SW480 (cell line): ENCODE data around the gene GCNT4.

Experiments
- DNase-seq: peaks from one replicate; pipeline ENCODE4 v3.0.0-alpha.2; 2016; ENCODE audit warnings: low spot score

The GCNT4 gene

DNA sequence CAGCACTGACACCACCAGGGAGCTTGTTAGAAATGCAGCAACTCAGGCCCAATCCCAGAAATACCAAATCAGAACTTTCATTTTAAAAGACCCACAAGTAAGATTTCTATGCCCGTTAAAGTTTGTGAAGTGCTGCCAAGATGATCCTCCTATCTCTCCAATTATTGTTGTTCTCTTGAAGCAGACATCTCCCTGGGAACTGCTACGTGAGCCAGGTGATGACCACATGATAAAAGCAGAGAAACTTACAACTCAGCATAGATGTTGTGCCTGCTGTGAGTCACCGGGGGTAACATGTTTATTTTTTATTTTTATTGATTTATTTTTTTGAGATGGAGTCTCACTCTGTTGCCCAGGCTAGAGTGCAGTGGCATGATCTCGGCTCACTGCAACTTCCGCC, 34.4 kb downstream of the GCNT4 start:
- no peak for DNase-seq

DNA sequence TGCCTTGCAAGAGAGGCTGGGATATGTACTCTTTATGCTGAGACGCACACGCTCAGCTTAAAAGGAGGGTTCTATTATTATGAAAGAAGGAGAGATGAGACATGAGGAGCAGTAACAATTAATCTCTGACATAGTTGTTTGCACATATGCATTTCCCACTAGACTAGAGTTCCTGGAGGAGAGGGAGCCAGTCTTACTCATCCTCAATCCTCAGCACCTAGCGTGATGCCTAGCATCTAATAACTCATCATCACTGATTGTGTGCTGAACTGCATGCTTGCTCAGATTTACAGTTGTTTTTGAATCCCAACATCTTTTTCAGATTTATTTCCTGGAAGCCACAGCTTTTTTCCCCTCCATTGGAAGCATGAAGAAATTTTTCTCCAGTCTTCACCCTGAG, 35.5 kb downstream of the GCNT4 start:
- DNase-seq: no peak

DNA sequence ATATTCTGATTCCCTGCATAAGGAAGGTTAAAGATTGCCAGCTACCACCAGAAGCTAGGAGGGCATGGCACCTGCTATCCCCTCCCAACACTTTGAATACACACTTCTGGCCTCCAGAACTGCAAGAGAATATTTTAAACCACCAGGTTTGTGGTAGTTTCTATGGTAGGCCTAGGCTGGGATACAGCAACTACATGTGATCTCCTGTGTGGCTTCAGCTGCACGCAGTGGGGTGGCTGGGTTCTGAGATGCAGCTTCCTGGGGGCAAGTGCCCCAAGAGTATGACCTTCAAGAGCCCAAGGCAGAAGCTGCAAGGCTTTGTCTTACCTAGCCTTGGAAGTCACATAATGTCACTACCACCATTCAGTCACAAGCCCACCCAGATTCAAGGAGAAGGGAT, 39.6 kb downstream of the GCNT4 start:
- DNase-seq: no peak

DNA sequence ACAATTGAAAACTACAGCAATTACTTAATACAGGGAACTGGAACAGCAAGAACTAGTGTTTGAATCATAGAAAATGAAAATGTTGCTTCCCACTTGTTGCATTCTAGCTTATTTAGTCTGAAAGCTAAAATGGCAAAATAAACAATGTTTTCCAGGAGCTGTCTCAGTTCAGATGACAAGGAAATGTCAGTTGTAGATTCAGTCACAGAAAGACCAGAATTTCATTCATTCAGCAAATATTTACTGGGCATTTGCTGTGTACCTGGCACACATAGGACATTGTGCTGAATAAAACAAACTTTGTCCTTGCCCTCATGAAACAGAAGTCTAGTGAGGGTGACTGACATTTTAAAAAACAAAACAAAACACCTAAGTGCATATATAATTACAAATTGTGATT, 41.5 kb downstream of the GCNT4 start:
- no peak for DNase-seq

DNA sequence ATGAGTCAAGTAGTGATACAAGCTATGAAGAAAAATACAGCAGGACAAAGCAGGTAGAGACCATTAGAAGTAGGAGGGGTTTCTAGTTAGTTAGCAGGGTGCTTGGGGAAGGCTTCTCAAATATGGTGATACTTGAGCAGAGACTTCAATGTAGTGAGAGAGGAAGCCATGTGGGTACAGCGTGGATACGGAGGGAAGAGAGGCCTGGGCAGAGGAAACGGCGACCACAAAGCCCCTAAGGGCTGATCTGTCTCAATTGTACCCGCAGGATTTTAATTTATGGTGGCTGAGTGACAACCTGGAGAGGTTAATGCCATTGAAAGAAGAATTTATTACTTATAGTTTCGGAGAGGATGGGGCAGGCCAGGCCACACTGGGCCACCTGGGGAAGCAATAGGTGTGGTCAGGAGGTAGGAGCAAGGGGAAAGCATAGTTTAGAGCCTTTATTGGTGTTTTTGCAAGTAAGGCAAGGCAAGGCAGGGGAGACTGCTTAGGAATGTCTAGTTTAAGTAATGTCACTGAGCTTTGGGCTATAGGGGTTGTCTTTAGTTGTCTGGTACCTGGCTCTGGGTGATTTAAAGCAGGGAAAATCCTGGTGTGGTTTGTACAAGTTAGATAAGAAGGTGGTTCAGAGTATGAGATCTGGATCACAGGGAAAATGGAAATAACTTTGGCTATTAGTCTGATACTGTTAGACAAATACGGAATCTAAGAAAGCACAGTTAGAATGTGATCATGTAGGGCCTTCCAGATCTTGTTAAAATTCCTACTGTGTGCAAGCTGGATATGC, 42.6 kb downstream of the GCNT4 start:
- DNase-seq: no peak

DNA sequence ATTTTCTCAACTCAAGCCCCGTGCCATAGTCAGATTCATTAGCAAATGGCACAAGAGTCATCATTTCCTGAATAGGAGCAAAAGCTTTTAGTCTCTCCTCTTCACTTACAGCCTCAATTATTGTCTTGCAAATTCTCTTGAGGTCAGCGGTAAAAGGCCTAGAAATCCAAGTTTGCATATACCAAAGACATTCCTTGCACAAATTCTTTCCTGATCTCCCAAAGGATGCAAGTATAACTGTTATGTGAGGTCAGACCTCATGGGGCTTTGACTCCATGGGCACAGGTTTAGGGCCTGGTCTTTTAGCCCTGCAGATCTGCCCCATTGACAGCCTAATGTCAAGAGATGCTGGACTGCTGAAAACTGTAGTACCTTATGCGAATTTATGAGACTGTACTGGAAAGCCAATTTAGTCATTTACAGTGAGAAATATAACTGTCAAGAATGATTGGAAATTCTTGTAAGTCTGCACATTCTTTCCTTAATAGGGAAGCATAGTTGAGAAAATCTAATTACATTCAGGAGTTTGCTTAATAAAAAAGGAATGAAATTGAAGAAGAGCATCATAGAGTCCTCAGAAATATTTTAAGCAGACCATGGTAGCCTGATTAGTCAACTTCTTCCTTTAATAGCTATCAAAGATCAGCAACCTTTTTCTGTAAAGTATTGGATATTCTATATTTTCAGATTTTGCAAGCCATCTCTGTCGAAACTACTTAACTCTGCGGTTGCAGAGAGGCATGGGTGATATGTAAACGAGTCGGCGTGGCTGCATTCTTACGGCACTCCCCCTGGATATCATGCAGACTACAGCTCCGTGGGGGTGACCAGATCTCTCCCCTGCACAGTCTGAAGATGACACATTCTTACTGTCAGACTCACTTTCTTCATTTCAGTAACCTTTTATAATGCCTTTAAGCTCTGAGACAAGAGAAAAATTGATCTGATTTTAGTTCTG, 45.2 kb downstream of the GCNT4 start:
- DNase-seq: no peak

DNA sequence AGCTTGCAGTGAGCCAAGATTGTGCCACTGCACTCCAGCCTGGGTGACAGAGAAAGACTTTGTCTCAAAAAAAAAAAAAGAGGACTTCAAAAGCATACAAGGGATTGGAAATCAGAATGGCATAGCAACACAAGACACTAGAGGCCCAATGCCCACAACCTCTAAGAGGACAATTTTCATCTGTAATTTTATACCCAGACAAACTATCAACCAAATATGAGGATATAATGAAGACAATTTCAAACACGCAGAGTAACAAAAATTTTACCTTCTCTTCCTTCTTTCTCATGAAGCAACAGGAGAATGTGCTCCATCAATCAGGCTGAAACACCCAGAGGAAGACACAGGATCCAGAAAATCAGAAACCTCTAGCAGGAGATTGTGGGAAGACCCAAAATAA, 46.8 kb downstream of the GCNT4 start:
- DNase-seq: no peak
